Fibroblast of the conjunctiva (primary cell): ENCODE results near the gene SLC29A4.

Experiments
- DNase-seq: peaks from one replicate; pipeline ENCODE4 v3.0.0-alpha.2; 2010; ENCODE audit warnings: low read depth

SLC29A4 gene

GRCh38 chr7:5352440-5353010, 69.8 kb downstream of the SLC29A4 start:
- no peak for DNase-seq

- DNase-seq = no peak
Observed at GRCh38 chr7:5354460-5355232, 71.9 kb downstream of the SLC29A4 start.
